Sigmoid colon (tissue), 4 donors: ENCODE data around the gene DCLK2.

Source experiments
- EP300 ChIP-seq, 4 donors: sonication (generic); formaldehyde crosslinking; IDR thresholded peaks; one replicate each; pipeline ENCODE4 v1.6.1; 2017; ENCODE audit warnings: antibody characterized with exemption in 4 of 4
- TF ChIP-seq, protein P1 (sequence below), 4 experiments: fragments of 450-650 bp in 3 of 4; fragments of 200-600 bp in 1 of 4; IDR thresholded peaks; one replicate each; pipeline ENCODE4 v1.5.1; 2016 to 2019; ENCODE audit warnings: antibody characterized with exemption in 4 of 4, mild to moderate bottlenecking in 3 of 4, moderate library complexity in 2 of 4

DNA sequence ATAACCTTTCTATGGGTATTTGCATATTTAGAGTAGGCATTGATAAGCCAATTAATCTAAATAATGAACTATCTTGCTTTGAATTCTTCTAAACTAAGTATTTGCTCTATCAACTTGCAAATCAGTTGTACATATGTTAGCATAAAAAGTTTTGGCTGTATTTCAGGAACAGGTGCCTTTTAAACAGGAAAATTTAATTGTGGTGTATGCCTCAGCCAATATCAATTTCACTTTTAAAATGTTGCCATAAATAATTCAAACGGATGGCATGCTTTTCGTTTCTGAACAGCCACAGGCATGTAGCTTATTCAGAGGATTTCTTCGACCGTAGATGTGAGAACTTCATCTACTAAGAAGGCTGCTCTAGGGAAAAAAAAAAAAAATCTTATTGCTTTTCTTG is 99.9 kb downstream of the DCLK2 start:
- TF ChIP-seq, protein P1, sequence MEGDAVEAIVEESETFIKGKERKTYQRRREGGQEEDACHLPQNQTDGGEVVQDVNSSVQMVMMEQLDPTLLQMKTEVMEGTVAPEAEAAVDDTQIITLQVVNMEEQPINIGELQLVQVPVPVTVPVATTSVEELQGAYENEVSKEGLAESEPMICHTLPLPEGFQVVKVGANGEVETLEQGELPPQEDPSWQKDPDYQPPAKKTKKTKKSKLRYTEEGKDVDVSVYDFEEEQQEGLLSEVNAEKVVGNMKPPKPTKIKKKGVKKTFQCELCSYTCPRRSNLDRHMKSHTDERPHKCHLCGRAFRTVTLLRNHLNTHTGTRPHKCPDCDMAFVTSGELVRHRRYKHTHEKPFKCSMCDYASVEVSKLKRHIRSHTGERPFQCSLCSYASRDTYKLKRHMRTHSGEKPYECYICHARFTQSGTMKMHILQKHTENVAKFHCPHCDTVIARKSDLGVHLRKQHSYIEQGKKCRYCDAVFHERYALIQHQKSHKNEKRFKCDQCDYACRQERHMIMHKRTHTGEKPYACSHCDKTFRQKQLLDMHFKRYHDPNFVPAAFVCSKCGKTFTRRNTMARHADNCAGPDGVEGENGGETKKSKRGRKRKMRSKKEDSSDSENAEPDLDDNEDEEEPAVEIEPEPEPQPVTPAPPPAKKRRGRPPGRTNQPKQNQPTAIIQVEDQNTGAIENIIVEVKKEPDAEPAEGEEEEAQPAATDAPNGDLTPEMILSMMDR (IDR thresholded peaks at IDR 0.05) = no peak
- no peak for TF ChIP-seq EP300 (IDR thresholded peaks at IDR 0.05)
